ENCODE data around the gene ADPRHL1.

The ADPRHL1 gene

DNA sequence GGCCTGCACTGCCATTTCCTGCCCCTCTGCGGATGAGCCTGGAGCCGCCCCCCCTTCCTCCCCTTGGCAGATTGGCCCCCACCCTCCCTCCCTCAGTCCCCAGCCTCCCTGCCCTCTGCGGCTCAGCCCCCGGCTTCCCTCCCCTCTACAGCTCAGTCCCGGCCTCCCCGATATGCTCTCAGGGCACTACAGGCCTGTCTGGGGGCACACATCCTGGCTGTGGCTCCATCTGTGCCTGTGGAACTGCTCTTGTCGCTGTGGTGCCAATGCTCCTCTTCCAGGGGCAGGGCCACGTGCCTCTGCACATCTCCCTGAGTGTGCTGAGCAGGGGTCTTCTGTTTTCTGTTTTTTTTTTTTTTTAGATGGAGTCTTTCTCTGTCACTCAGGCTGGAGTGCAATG lies 39.0 kb downstream of the ADPRHL1 start:
- DNase-seq = no peak

DNA sequence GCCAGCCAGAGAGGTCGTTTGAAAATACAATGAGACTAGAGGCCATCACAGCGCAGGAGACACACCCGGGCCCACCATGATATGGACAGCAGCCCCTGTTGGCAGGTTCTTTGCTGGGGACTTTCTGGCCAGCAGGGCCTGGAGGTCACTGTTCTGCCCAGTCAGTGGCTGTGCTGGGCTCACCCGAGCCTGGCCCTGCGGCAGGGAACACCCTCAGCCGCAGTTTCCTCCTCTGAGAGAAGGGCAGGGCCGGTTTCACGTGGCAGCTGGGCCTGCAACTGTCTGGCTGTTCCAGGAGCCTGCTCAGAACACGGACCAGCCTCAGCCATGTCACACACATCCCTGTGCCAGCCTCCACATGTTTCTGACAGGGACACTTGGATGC lies 39.4 kb downstream of the ADPRHL1 start:
- DNase-seq = peak in 3 of 4 experiments; percentile 21 to 57 (median 38)

- DNase-seq = no peak
Observed at GRCh38 chr13:113413178-113413897, 40.0 kb downstream of the ADPRHL1 start.

DNA sequence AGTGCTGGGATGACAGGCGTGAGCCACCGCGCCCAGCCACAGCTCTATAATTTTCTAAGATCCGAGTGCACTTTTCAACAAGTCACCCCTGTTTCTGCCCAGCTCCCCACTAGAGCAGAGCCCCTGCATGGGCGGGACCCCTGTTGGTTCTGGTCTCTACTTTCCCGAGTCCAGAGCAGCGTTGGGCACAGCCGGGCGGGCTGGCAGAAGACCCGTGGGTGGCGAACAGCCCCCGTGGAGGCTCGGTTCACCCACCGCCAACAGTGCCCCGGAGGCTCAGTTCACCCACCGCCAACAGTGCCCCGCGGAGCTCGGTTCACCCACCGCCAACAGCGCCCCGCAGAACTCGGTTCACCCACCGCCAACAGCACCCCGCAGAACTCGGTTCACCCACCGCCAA lies 40.8 kb downstream of the ADPRHL1 start:
- DNase-seq = no peak

DNA sequence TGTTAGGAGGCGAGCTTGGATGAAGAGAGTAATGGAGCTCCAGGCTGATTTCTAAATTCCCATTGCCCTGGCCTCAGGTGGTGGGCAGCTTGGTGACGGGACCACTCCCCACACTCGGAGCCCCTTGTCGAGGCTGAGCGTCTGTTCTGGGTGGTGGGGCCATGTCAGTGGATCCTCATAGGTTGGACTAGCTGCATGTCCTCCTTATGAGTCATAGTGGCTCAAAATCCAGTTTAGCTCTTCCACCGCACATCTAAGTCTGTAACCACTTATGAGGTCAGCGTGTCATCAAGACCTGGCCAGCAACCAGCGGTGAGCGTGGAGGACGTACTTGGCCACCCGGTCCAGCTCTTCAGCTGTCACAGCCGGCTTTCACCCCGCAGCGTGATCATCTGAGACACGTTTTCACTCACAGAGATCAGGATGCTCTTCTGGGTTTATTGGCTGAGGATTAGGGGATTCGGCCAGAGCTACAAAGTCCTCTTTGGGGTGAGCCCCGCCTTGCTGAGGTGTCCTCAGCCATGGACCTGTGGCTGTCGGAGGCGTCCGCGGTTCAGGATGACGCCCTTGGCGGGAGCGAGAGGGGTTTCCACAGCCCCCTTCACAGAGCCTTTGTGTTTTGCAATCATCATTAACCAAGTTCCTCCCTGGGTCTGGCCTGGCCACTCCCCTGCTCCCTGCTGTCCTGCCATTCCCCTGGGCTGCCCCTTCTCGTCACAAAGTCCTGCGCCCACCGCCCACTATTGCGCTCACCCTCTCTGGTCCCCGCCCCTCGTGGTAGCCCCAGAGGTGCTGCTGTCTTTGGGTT lies 41.9 kb downstream of the ADPRHL1 start:
- peak in 1 of 4 experiments; percentile 16 for DNase-seq

- peak in 2 of 4 experiments; percentile 21 to 27 for DNase-seq
Observed at GRCh38 chr13:113410472-113411201, 42.7 kb downstream of the ADPRHL1 start.

DNA sequence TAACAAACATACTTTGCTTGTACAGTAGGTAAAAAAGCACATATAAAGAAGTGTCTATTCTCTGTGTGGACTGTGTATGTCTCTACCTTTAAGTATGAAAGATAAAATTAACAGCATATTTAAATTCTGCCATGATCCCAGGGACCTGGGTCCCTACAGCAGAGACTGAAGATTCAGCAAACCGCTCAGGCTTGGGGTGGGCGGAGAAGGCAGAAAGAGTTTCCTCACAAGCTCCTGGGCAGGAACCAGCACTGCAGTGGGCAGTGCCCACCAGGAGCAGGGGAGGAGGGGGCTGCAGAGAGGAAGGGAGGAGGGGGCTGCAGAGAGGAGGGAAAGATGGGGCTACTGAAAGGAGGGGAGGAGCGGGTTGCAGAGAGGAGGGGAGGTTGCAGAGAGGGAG lies 44.7 kb downstream of the ADPRHL1 start:
- DNase-seq = peak in 1 of 4 experiments; percentile 28

- no peak for DNase-seq
Observed at GRCh38 chr13:113407531-113408393, 45.5 kb downstream of the ADPRHL1 start.

- DNase-seq = no peak
Observed at GRCh38 chr13:113407103-113407530, 46.2 kb downstream of the ADPRHL1 start.

GRCh38 chr13:113406321-113407102 lies 46.8 kb downstream of the ADPRHL1 start:
- DNase-seq = no peak

DNA sequence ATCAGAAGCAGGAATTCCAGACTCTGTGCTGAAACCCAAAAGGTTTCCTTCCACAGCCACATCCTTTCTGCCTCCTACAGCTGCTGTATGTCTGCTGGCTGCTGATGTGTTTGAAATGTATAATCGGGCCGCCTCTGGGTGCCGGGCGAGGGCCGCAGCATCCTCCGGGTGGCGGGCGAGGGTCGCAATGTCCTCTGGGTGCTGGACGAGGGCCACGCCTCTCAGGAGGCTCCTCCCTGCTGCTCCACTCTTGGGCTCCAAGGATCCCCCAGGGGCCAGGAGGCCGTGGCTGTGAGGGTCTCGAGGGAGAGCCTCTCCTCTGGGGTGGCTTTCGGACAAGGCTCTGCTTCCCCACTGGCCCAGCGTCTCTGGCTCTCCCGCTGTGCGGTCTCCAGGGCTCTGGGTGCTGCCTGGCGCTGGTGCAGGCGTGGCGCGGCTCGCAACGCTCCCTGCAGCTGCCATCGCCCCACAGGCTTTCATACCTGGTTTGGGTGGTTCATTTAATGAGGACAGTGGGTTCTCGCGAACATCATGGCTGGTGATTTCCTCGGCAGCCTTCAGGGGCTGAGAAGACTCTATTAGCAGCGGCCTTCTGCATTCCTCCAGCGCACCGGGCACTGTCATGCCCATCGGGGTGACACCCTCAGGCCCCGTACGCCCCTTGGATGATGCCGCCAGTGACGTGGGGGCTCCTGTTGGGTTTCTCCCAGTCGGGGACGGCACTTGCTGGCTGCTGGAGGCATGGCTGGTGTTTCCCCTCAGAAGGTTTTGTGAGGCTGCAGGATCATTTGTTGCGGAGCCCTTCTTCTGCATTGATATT lies 47.6 kb downstream of the ADPRHL1 start:
- no peak for DNase-seq

GRCh38 chr13:113404723-113405471 lies 48.4 kb downstream of the ADPRHL1 start:
- no peak for DNase-seq

GRCh38 chr13:113404366-113404722 lies 48.9 kb downstream of the ADPRHL1 start:
- DNase-seq = no peak

- no peak for DNase-seq
Observed at GRCh38 chr13:113403255-113404104, 49.8 kb downstream of the ADPRHL1 start.

- no peak for DNase-seq
Observed at GRCh38 chr13:113402471-113403254, 50.6 kb downstream of the ADPRHL1 start.

GRCh38 chr13:113401452-113402415 lies 51.6 kb downstream of the ADPRHL1 start:
- DNase-seq = no peak

Measured in suppressor macrophage (primary cell).